GM11168 (cell line): ENCODE measurements around the gene YWHAG.
"Not testable (repeated sequence)": the region's sequence is repeated elsewhere in the genome, so short reads cannot be mapped to it uniquely, and the experiment has no call there.

Experiments
- in situ Hi-C: fragments of 300-500 bp; cut with MboI; formaldehyde crosslinking; loops from one replicate; pipeline ENCODE4 v1.12.0; 2022; ENCODE audit warnings: low sequenced_read_pairs; ENCODE audit not compliant: unreplicated experiment

YWHAG gene

GRCh38 chr7:76381814-76382213 lies 23.0 kb upstream of the YWHAG start:
- in situ Hi-C loops, result no loop called here

- in situ Hi-C loops, result no loop called here
These were observed 21.8 kb upstream of the YWHAG start for GRCh38 chr7:76380623-76380966.

GRCh38 chr7:76377186-76377918 lies 18.6 kb upstream of the YWHAG start:
- in situ Hi-C loops, result no loop called here

- in situ Hi-C loops, result no loop called here
These were observed 16.5 kb upstream of the YWHAG start for GRCh38 chr7:76375251-76375650.

- in situ Hi-C loops, result no loop called here
These were observed 14.4 kb upstream of the YWHAG start for GRCh38 chr7:76372984-76373833.

- in situ Hi-C loops, result no loop called here
These were observed 12.6 kb upstream of the YWHAG start for GRCh38 chr7:76371396-76371795.

- in situ Hi-C loops, result no loop called here
These were observed 10.2 kb upstream of the YWHAG start for GRCh38 chr7:76369018-76369417.

GRCh38 chr7:76368190-76368589 lies 9.4 kb upstream of the YWHAG start:
- in situ Hi-C loops, result no loop called here

GRCh38 chr7:76364198-76364584 lies 5.4 kb upstream of the YWHAG start:
- in situ Hi-C loops, result no loop called here

- in situ Hi-C loops, result not testable (repeated sequence)
These were observed 5.0 kb upstream of the YWHAG start for GRCh38 chr7:76363754-76364153.

GRCh38 chr7:76359978-76360638 lies 1.3 kb upstream of the YWHAG start:
- in situ Hi-C loops, result no loop called here

GRCh38 chr7:76359111-76359977 lies 553 bp upstream of the YWHAG start:
- in situ Hi-C loops, result no loop called here

GRCh38 chr7:76358011-76358480 lies 745 bp downstream of the YWHAG start:
- in situ Hi-C loops, result no loop called here

GRCh38 chr7:76357475-76358010 lies 1.2 kb downstream of the YWHAG start:
- in situ Hi-C loops, result no loop called here

- in situ Hi-C loops, result no loop called here
These were observed 2.0 kb downstream of the YWHAG start for GRCh38 chr7:76356823-76357222.

GRCh38 chr7:76356115-76356514 lies 2.7 kb downstream of the YWHAG start:
- in situ Hi-C loops, result no loop called here

GRCh38 chr7:76354981-76355730 lies 3.6 kb downstream of the YWHAG start:
- in situ Hi-C loops, result no loop called here

GRCh38 chr7:76354516-76354915 lies 4.3 kb downstream of the YWHAG start:
- in situ Hi-C loops, result no loop called here

- in situ Hi-C loops, result no loop called here
These were observed 5.0 kb downstream of the YWHAG start for GRCh38 chr7:76353744-76354143.
